ENCODE measurements around the gene KIF1A. TPM values are rescaled to one million over a fixed set of nuclear protein-coding genes. Genes with fewer than 3 reads are reported as not detected.

KIF1A gene
- total RNA-seq, 1 experiment from 2014 or later = not detected

- BruUV-seq (replicated peaks) = no TSS peak
- intact Hi-C loops (cut with micrococcal nuclease) = no loop called here
- Histone ChIP-seq H3K4me1 (ENCODE audit: insufficient read depth, low read length) (no peaks in the 10 kb centered on the region), H4K20me1 (ENCODE audit: low read length) (no peaks in the 10 kb centered on the region), H3K79me2 (ENCODE audit: low read length) (no peaks in the 10 kb centered on the region), H3K4me2 (ENCODE audit: low read length) (no peak overlapping the region), H3F3A (ENCODE audit: low read length, unreplicated experiment) (no peaks in the 10 kb centered on the region), H3K27ac (ENCODE audit: low read length) (no peak overlapping the region), H3K9ac (ENCODE audit: low read length) (no peak overlapping the region), H3K36me3 (ENCODE audit: low read depth, low read length) (no peaks in the 10 kb centered on the region), H2AFZ (ENCODE audit: low read length) (no peak overlapping the region), H3K4me3 (ENCODE audit: low read length) (no peak overlapping the region), H3K9me2 (replicated peaks; ENCODE audit: low read length) (no peaks in the 10 kb centered on the region), H3K27me3 (ENCODE audit: low read length) (peaks cover 47% of the 10 kb centered on the region), H3K9me3 (ENCODE audit: low read length) (no peaks in the 10 kb centered on the region)
- ATAC-seq (no peak), DNase-seq (no peak)
- POLR2A ChIA-PET (ENCODE audit: unreplicated experiment) = no interaction called here
- CTCF ChIA-PET = no interaction called here
- TF ChIP-seq CTCF (conservative IDR thresholded peaks at IDR 0.05; ENCODE audit: low read depth, low read length) (no peak), EZH2phosphoT487 (IDR thresholded peaks at IDR 0.05; ENCODE audit: borderline replicate concordance, low read length) (no peak), EZH2 (IDR thresholded peaks at IDR 0.05; ENCODE audit: low read length, unreplicated experiment) (no peak)
These were observed 25.8 kb downstream of the KIF1A start for GRCh38 chr2:240794178-240794721.

GRCh38 chr2:240793313-240794177 lies 26.5 kb downstream of the KIF1A start:
- H3F3A ChIP-seq (ENCODE audit: low read length, unreplicated experiment) = no peaks in the 10 kb centered on the region
- BruUV-seq (replicated peaks) = no TSS peak
- H3K27me3 ChIP-seq (ENCODE audit: low read length) = peaks cover 41% of the 10 kb centered on the region
- H2AFZ ChIP-seq (ENCODE audit: low read length) = no peak overlapping the region
- TF ChIP-seq EZH2phosphoT487 (IDR thresholded peaks at IDR 0.05; ENCODE audit: borderline replicate concordance, low read length) (no peak), EZH2 (IDR thresholded peaks at IDR 0.05; ENCODE audit: low read length, unreplicated experiment) (no peak), CTCF (conservative IDR thresholded peaks at IDR 0.05; ENCODE audit: low read depth, low read length) (no peak)
- no peak for ATAC-seq
- no peak overlapping the region for H3K4me3 ChIP-seq (ENCODE audit: low read length)
- H3K9me2 ChIP-seq (replicated peaks; ENCODE audit: low read length) = no peaks in the 10 kb centered on the region
- no peaks in the 10 kb centered on the region for H3K79me2 ChIP-seq (ENCODE audit: low read length)
- no peak overlapping the region for H3K27ac ChIP-seq (ENCODE audit: low read length)
- intact Hi-C loops (cut with micrococcal nuclease) = no loop called here
- ChIA-PET CTCF (no interaction called here), POLR2A (ENCODE audit: unreplicated experiment) (no interaction called here)
- H3K9ac ChIP-seq (ENCODE audit: low read length) = no peak overlapping the region
- H3K36me3 ChIP-seq (ENCODE audit: low read depth, low read length) = no peaks in the 10 kb centered on the region
- DNase-seq = no peak
- H3K9me3 ChIP-seq (ENCODE audit: low read length) = no peaks in the 10 kb centered on the region
- H3K4me1 ChIP-seq (ENCODE audit: insufficient read depth, low read length) = no peaks in the 10 kb centered on the region
- no peak overlapping the region for H3K4me2 ChIP-seq (ENCODE audit: low read length)
- H4K20me1 ChIP-seq (ENCODE audit: low read length) = no peaks in the 10 kb centered on the region
